RKO (cell line): ENCODE results near the gene MAPK10.
"Not testable (repeated sequence)": the region's sequence is repeated elsewhere in the genome, so short reads cannot be mapped to it uniquely, and the experiment has no call there.

ENCODE experiments used
- DNase-seq: peaks from one replicate; pipeline ENCODE4 v3.0.0-alpha.2; 2016; ENCODE audit warnings: low spot score

Gene MAPK10

GRCh38 chr4:86184216-86184900 is 175.5 kb downstream of the MAPK10 start:
- DNase-seq: no peak

- no peak for DNase-seq
Observed at GRCh38 chr4:86181585-86181984, 178.3 kb downstream of the MAPK10 start.

DNA sequence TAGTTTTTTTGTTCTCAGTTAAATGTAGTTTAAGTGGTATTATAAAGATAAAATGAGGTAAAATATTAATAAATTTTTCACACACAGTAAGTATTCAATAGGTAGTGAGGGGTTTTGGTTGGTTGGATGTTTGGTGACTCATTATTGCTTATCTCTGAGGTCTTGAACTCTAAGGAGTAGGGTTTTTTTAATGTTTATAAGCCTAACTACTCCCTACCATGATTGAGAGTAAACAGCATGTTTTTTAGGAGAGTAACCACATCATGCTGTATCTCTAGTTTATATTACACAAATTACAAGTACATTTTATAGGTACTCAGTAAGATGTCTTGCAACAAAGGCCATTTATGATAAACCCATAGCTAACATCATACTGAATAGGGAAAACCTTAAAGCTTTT is 181.6 kb downstream of the MAPK10 start:
- DNase-seq: no peak

DNA sequence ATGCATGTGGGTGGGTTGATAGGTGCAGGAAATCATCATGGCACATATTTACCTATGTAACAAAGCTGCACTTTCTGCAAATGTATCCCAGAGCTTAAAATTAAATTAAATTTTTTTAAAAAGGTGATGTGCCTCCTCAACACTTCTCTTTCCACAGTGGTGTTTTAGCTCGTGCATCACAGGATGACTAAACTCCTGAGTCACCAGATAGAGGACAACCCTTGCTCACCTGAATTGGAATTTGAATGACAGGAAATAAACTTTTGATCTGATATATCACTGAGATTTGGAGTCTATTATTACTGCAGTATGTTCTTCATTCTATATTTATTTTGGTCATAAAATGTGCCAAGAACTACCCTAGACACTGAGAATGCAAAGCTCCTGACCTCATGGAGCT is 185.3 kb downstream of the MAPK10 start:
- DNase-seq: no peak

DNA sequence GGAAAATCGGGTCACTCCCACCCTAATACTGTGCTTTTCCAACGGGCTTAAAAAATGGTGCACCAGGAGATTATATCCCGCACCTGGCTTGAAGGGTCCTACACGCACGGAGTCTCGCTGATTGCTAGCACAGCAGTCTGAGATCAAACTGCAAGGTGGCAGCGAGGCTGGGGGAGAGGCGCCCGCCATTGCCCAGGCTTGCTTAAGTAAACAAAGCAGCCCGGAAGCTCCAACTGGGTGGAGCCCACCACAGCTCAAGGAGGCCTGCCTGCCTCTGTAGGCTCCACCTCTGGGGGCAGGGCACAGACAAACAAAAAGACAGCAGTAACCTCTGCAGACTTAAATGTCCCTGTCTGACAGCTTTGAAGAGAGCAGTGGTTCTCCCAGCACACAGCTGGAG is 191.5 kb downstream of the MAPK10 start:
- DNase-seq: not testable (repeated sequence)

DNA sequence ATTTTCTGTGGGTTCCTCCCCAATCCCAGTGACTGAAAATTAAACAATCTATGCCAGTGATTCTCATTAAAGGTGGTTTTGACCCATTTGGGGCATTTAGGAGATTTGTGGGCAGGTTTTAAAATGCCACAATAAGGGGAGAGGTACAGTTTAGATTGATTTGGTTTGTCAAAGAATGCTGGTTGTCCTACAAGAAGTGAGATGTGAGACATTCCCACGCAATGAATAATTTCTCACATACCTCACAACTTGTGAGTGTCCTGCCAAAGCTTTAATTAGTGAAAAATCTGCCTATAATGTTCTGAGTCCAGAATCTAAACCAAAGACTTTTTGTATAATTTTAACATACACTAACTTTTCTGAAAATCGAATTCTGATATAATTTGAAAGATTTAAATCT is 199.4 kb downstream of the MAPK10 start:
- no peak for DNase-seq

DNA sequence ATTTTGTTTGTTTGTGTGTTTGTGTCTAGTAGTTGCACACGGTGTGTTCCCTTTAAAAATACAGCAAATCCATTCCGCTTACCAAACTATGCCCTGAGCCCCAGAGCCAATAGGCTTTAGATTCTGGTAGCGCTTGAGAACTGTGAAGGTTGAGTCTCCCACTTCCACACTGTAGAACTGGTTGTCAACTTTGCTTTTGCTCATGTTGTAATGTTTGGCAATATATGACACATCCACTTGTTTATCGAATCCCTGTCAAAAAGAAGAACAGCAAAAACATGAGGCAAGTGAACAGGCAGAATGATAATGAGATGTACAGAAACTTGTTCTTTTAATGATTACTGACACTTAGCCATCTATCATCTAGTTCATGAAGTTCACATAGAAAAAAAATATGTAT is 200.6 kb downstream of the MAPK10 start:
- no peak for DNase-seq

DNA sequence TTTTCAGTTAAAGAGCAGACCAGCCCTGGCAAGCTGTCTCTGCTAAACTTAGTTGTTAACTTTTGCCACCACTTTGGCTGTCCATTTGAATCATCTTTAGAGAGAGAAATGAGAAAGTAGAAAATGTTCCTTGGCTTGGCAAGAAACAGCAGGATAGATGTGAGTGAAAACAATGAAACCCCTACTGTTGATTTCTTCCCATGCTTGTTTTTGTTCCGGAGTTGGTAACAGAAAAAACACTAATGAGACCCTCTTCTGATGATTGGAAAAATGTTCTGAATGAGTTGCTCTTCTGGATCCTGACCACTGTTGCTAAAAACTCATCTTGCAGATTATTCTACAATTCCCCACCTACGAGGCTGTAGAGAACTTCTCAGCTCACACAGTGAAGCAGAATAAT is 203.3 kb downstream of the MAPK10 start:
- DNase-seq: no peak

DNA sequence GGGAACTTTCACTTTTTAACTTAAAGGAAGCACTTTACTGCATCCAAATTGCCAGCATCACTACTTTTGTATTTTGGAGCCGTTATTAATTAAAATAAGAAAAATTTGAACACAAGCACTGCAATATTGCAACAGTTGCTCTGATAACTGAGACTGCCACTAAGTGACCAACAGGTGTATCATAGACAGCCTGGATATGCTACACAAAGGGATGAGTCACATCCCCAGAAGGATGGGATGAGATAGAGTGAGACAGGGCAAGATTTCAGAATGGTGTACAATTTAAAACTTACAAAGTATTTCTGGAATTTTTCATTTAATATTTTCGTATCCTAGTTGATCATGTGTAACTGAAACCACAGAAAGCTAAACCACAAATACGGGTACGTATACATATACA is 204.1 kb downstream of the MAPK10 start:
- DNase-seq: peak; percentile 2

- DNase-seq: no peak
Observed at GRCh38 chr4:86152454-86152853, 207.4 kb downstream of the MAPK10 start.

- no peak for DNase-seq
Observed at GRCh38 chr4:86151196-86151595, 208.7 kb downstream of the MAPK10 start.

GRCh38 chr4:86141161-86141560 is 218.7 kb downstream of the MAPK10 start:
- DNase-seq: no peak

- peak; percentile 51 for DNase-seq
Observed at GRCh38 chr4:86132468-86132867, 227.4 kb downstream of the MAPK10 start.

DNA sequence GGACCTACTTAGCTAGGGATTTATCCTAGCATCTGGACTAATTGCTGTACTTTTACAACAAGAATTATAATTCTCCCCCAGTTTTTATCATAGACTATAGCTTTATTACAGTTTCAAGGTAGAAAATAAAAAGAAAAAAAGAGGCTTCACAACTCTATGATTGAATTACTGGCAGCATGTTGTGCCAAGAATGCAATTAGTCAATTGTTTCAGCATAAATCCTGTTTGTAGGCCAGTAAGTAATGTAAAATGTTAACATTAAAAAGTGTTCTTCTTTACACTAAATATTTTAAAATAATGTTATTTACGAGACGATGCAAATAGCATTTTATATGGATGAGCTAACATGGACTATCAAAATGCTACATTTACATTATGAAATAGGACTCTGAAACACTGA is 228.4 kb downstream of the MAPK10 start:
- no peak for DNase-seq

- no peak for DNase-seq
Observed at GRCh38 chr4:86130160-86130933, 229.5 kb downstream of the MAPK10 start.

GRCh38 chr4:86129546-86129945 is 230.3 kb downstream of the MAPK10 start:
- DNase-seq: no peak

DNA sequence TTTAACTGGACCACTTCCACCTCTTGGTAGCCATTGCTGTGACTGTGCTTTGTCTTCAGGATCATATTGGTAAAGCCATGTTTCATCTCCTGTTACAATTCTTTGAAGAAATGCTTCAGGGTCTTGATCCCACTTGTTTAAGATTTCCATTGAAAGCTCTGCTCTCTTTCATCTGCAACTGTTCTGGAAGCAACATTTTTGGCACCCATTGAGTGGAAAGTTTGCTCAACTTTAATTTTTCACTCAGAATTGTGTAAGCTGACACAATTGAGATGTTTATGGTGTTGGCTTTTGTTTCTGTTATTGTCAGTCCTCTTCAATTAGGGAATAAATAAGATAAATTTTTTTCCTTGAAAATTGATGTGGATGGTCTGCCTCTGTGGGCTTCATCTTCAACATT is 237.4 kb downstream of the MAPK10 start:
- no peak for DNase-seq

DNA sequence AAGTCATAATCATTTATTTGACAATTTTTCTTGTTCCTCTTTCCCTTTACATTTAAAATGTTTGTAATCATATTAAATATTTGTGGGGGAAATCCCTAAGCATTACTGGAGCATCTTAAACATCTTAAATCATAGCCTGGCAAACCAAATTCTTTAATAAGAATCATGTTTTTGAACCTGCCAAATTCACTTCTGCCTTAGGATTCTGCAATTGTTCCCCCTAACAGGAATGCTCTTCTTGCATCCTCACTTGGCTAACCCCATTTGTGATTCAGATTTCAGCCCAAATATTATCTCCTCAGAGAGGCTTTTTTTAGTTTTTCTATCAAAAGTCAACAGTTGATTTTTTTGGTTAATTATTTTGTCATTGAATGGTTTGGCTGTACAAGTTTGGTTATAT is 241.1 kb downstream of the MAPK10 start:
- no peak for DNase-seq

GRCh38 chr4:86117705-86118302 is 242.0 kb downstream of the MAPK10 start:
- DNase-seq: no peak

DNA sequence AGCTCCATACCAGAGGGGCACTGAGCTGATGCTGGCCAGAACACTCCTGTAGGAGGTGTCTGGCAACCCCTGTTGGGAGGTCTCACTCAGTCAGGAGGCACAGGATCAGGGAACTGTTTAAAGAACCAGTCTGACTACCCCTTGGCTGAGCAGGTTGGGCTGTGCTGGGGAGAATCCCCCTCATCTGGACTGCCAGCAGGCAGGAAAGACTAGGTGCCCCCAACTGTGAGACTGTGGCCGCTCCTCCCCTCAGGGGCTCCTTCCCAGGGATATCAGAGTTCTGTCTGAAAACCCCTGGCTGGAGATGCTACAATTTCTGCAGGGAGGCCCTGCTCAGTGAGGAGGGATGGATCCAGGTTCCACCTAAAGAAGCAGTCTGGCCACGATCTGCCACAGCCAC is 245.3 kb downstream of the MAPK10 start:
- no peak for DNase-seq

DNA sequence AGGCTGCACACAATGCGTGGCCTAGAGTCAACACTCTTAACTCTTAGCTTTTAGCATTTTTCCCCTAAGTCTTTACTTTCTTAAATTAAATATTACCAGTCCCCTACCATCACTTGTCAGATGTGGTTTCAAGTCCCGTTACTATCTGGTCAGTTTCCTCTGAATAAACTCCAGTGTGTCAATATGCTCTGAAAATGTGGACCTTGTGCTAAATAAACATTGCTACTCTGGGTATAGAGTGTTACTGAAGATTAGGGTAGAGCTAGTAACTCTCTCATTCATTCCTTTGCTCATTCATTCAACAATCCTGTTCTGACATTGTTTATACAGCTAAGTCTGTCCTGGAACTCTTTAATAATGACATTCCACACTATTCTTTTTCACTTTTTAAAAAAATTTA is 251.0 kb downstream of the MAPK10 start:
- DNase-seq: no peak

DNA sequence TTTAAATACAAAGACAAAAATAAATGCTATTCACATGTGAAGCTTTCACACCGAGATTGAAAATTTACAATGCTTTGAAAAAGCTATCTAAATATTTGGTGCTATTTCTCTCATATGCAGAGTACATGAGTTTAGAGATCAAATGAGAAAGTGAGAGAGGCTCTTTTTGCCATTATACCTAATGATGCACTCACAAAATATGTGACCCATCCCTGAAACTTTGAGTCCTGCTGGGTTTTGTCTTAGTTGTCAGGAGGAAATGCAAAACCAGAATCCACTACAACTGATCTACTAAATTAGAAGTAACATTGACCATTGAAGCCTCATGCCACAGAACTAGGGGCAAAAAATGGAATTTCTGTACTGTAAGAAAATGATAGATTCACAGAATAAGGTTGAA is 251.7 kb downstream of the MAPK10 start:
- DNase-seq: no peak

GRCh38 chr4:86107112-86107511 is 252.7 kb downstream of the MAPK10 start:
- no peak for DNase-seq
